GM18526 (cell line): ENCODE measurements around the gene INTS12.

Experiments
- POLR2A ChIP-seq: IDR thresholded peaks from 3 replicates; pipeline ENCODE4 v1.6.1; 2011; ENCODE audit not compliant: insufficient read length; ENCODE audit errors: extremely low read depth

The INTS12 gene

GRCh38 chr4:105707782-105708180 is 708 bp downstream of the INTS12 start:
- no peak for TF ChIP-seq POLR2A

GRCh38 chr4:105698607-105699006 is 9.9 kb downstream of the INTS12 start:
- no peak for TF ChIP-seq POLR2A

- no peak for TF ChIP-seq POLR2A
These were observed 21.9 kb downstream of the INTS12 start for GRCh38 chr4:105686571-105686970.

- TF ChIP-seq POLR2A: no peak
These were observed 25.5 kb downstream of the INTS12 start for GRCh38 chr4:105683038-105683437.

GRCh38 chr4:105679186-105679585 is 29.3 kb downstream of the INTS12 start:
- TF ChIP-seq POLR2A: no peak

GRCh38 chr4:105677709-105678108 is 30.8 kb downstream of the INTS12 start:
- no peak for TF ChIP-seq POLR2A

GRCh38 chr4:105674011-105674410 is 34.5 kb downstream of the INTS12 start:
- TF ChIP-seq POLR2A: no peak

- no peak for TF ChIP-seq POLR2A
These were observed 37.2 kb downstream of the INTS12 start for GRCh38 chr4:105671301-105671700.

GRCh38 chr4:105670684-105671083 is 37.8 kb downstream of the INTS12 start:
- TF ChIP-seq POLR2A: no peak

GRCh38 chr4:105666693-105667092 is 41.8 kb downstream of the INTS12 start:
- no peak for TF ChIP-seq POLR2A

- TF ChIP-seq POLR2A: no peak
These were observed 45.4 kb downstream of the INTS12 start for GRCh38 chr4:105662935-105663675.

- no peak for TF ChIP-seq POLR2A
These were observed 47.5 kb downstream of the INTS12 start for GRCh38 chr4:105661028-105661427.

GRCh38 chr4:105659190-105659589 is 49.3 kb downstream of the INTS12 start:
- no peak for TF ChIP-seq POLR2A

- no peak for TF ChIP-seq POLR2A
These were observed 51.2 kb downstream of the INTS12 start for GRCh38 chr4:105657117-105657765.

- no peak for TF ChIP-seq POLR2A
These were observed 56.1 kb downstream of the INTS12 start for GRCh38 chr4:105652286-105652888.

GRCh38 chr4:105651884-105652283 is 56.6 kb downstream of the INTS12 start:
- no peak for TF ChIP-seq POLR2A

GRCh38 chr4:105650190-105650589 is 58.3 kb downstream of the INTS12 start:
- TF ChIP-seq POLR2A: no peak

GRCh38 chr4:105645440-105645839 is 63.0 kb downstream of the INTS12 start:
- TF ChIP-seq POLR2A: no peak
